ENCODE data around the gene MOCOS.

MOCOS gene

GRCh38 chr18:36262971-36263370 is 75.7 kb downstream of the MOCOS start:
- Mint-ChIP-seq H3K27me3 (peaks cover 6% of the 10 kb centered on the region), H3K4me1 (ENCODE audit: low read depth) (no peaks in the 10 kb centered on the region), H3K9me3 (no peaks in the 10 kb centered on the region), H3K36me3 (ENCODE audit: low read depth) (no peaks in the 10 kb centered on the region), H3K4me3 (no peak overlapping the region), H3K27ac (no peak overlapping the region)

GRCh38 chr18:36264283-36264682 is 77.0 kb downstream of the MOCOS start:
- H3K9me3 Mint-ChIP-seq = no peaks in the 10 kb centered on the region
- peaks cover 6% of the 10 kb centered on the region for H3K27me3 Mint-ChIP-seq
- no peaks in the 10 kb centered on the region for H3K4me1 Mint-ChIP-seq (ENCODE audit: low read depth)
- no peak overlapping the region for H3K27ac Mint-ChIP-seq
- H3K36me3 Mint-ChIP-seq (ENCODE audit: low read depth) = no peaks in the 10 kb centered on the region
- no peak overlapping the region for H3K4me3 Mint-ChIP-seq

- no peak overlapping the region for H3K4me3 Mint-ChIP-seq
- no peaks in the 10 kb centered on the region for H3K4me1 Mint-ChIP-seq (ENCODE audit: low read depth)
- no peaks in the 10 kb centered on the region for H3K9me3 Mint-ChIP-seq
- H3K27me3 Mint-ChIP-seq = peaks cover 6% of the 10 kb centered on the region
- no peaks in the 10 kb centered on the region for H3K36me3 Mint-ChIP-seq (ENCODE audit: low read depth)
- H3K27ac Mint-ChIP-seq = no peak overlapping the region
Observed at GRCh38 chr18:36265015-36265414, 77.7 kb downstream of the MOCOS start.

- Mint-ChIP-seq H3K4me1 (ENCODE audit: low read depth) (no peaks in the 10 kb centered on the region), H3K4me3 (no peak overlapping the region), H3K9me3 (no peaks in the 10 kb centered on the region), H3K27ac (no peak overlapping the region), H3K27me3 (peaks cover 16% of the 10 kb centered on the region), H3K36me3 (ENCODE audit: low read depth) (no peaks in the 10 kb centered on the region)
Observed at GRCh38 chr18:36269157-36269556, 81.9 kb downstream of the MOCOS start.

GRCh38 chr18:36271153-36271552 is 83.9 kb downstream of the MOCOS start:
- H3K36me3 Mint-ChIP-seq (ENCODE audit: low read depth) = no peaks in the 10 kb centered on the region
- peaks cover 16% of the 10 kb centered on the region for H3K27me3 Mint-ChIP-seq
- no peaks in the 10 kb centered on the region for H3K4me1 Mint-ChIP-seq (ENCODE audit: low read depth)
- no peaks in the 10 kb centered on the region for H3K9me3 Mint-ChIP-seq
- no peak overlapping the region for H3K4me3 Mint-ChIP-seq
- no peak overlapping the region for H3K27ac Mint-ChIP-seq

- no peak overlapping the region for H3K27ac Mint-ChIP-seq
- no peak overlapping the region for H3K4me3 Mint-ChIP-seq
- H3K4me1 Mint-ChIP-seq (ENCODE audit: low read depth) = no peaks in the 10 kb centered on the region
- H3K36me3 Mint-ChIP-seq (ENCODE audit: low read depth) = no peaks in the 10 kb centered on the region
- H3K27me3 Mint-ChIP-seq = peaks cover 27% of the 10 kb centered on the region
- no peaks in the 10 kb centered on the region for H3K9me3 Mint-ChIP-seq
Observed at GRCh38 chr18:36273347-36273746, 86.0 kb downstream of the MOCOS start.

- H3K4me1 Mint-ChIP-seq (ENCODE audit: low read depth) = no peaks in the 10 kb centered on the region
- H3K4me3 Mint-ChIP-seq = no peak overlapping the region
- no peak overlapping the region for H3K27ac Mint-ChIP-seq
- H3K9me3 Mint-ChIP-seq = no peaks in the 10 kb centered on the region
- H3K27me3 Mint-ChIP-seq = peaks cover 32% of the 10 kb centered on the region
- no peaks in the 10 kb centered on the region for H3K36me3 Mint-ChIP-seq (ENCODE audit: low read depth)
Observed at GRCh38 chr18:36274083-36274715, 86.9 kb downstream of the MOCOS start.

- Mint-ChIP-seq H3K27me3 (peaks cover 35% of the 10 kb centered on the region), H3K4me1 (ENCODE audit: low read depth) (no peaks in the 10 kb centered on the region), H3K27ac (no peak overlapping the region), H3K36me3 (ENCODE audit: low read depth) (no peaks in the 10 kb centered on the region), H3K9me3 (no peaks in the 10 kb centered on the region), H3K4me3 (no peak overlapping the region)
Observed at GRCh38 chr18:36275561-36275960, 88.3 kb downstream of the MOCOS start.

GRCh38 chr18:36279001-36279400 is 91.7 kb downstream of the MOCOS start:
- Mint-ChIP-seq H3K4me1 (ENCODE audit: low read depth) (no peaks in the 10 kb centered on the region), H3K36me3 (ENCODE audit: low read depth) (no peaks in the 10 kb centered on the region), H3K4me3 (no peak overlapping the region), H3K9me3 (no peaks in the 10 kb centered on the region), H3K27ac (no peak overlapping the region), H3K27me3 (peaks cover 42% of the 10 kb centered on the region)

- no peak overlapping the region for H3K4me3 Mint-ChIP-seq
- no peaks in the 10 kb centered on the region for H3K4me1 Mint-ChIP-seq (ENCODE audit: low read depth)
- H3K36me3 Mint-ChIP-seq (ENCODE audit: low read depth) = no peaks in the 10 kb centered on the region
- H3K27ac Mint-ChIP-seq = no peak overlapping the region
- H3K9me3 Mint-ChIP-seq = no peaks in the 10 kb centered on the region
- H3K27me3 Mint-ChIP-seq = peaks cover 50% of the 10 kb centered on the region
Observed at GRCh38 chr18:36281936-36282335, 94.6 kb downstream of the MOCOS start.

- Mint-ChIP-seq H3K36me3 (ENCODE audit: low read depth) (no peaks in the 10 kb centered on the region), H3K4me3 (no peak overlapping the region), H3K27ac (no peak overlapping the region), H3K9me3 (no peaks in the 10 kb centered on the region), H3K27me3 (peaks cover 45% of the 10 kb centered on the region), H3K4me1 (ENCODE audit: low read depth) (no peaks in the 10 kb centered on the region)
Observed at GRCh38 chr18:36283448-36283847, 96.2 kb downstream of the MOCOS start.

GRCh38 chr18:36284268-36284667 is 97.0 kb downstream of the MOCOS start:
- no peaks in the 10 kb centered on the region for H3K9me3 Mint-ChIP-seq
- H3K4me1 Mint-ChIP-seq (ENCODE audit: low read depth) = no peaks in the 10 kb centered on the region
- peaks cover 48% of the 10 kb centered on the region for H3K27me3 Mint-ChIP-seq
- no peak overlapping the region for H3K27ac Mint-ChIP-seq
- H3K4me3 Mint-ChIP-seq = no peak overlapping the region
- no peaks in the 10 kb centered on the region for H3K36me3 Mint-ChIP-seq (ENCODE audit: low read depth)

- Mint-ChIP-seq H3K36me3 (ENCODE audit: low read depth) (no peaks in the 10 kb centered on the region), H3K4me3 (no peak overlapping the region), H3K27ac (no peak overlapping the region), H3K27me3 (peaks cover 47% of the 10 kb centered on the region), H3K4me1 (ENCODE audit: low read depth) (no peaks in the 10 kb centered on the region), H3K9me3 (no peaks in the 10 kb centered on the region)
Observed at GRCh38 chr18:36284671-36285295, 97.5 kb downstream of the MOCOS start.

GRCh38 chr18:36287653-36288052 is 100.4 kb downstream of the MOCOS start:
- Mint-ChIP-seq H3K27me3 (peaks cover 34% of the 10 kb centered on the region), H3K4me3 (no peak overlapping the region), H3K9me3 (no peaks in the 10 kb centered on the region), H3K36me3 (ENCODE audit: low read depth) (no peaks in the 10 kb centered on the region), H3K27ac (no peak overlapping the region), H3K4me1 (ENCODE audit: low read depth) (no peaks in the 10 kb centered on the region)

- Mint-ChIP-seq H3K36me3 (ENCODE audit: low read depth) (no peaks in the 10 kb centered on the region), H3K4me1 (ENCODE audit: low read depth) (no peaks in the 10 kb centered on the region), H3K27ac (no peak overlapping the region), H3K27me3 (peaks cover 30% of the 10 kb centered on the region), H3K4me3 (no peak overlapping the region), H3K9me3 (no peaks in the 10 kb centered on the region)
Observed at GRCh38 chr18:36288689-36289088, 101.4 kb downstream of the MOCOS start.

GRCh38 chr18:36294031-36294430 is 106.7 kb downstream of the MOCOS start:
- no peaks in the 10 kb centered on the region for H3K4me1 Mint-ChIP-seq (ENCODE audit: low read depth)
- peaks cover 14% of the 10 kb centered on the region for H3K27me3 Mint-ChIP-seq
- no peak overlapping the region for H3K4me3 Mint-ChIP-seq
- H3K9me3 Mint-ChIP-seq = no peaks in the 10 kb centered on the region
- H3K36me3 Mint-ChIP-seq (ENCODE audit: low read depth) = no peaks in the 10 kb centered on the region
- no peak overlapping the region for H3K27ac Mint-ChIP-seq

Measured in stimulated activated naive CD8-positive, alpha-beta T cell treated with anti-CD3 and anti-CD28 coated beads, Interleukin-15, Interleukin-2, amounts not matched to agents 100 ng/mL and 50 ng/mL, for 24 hours (primary cell).